Naive thymus-derived CD4-positive, alpha-beta T cell (primary cell): ENCODE data around the gene GRK7. TPM values are rescaled to one million over a fixed set of nuclear protein-coding genes. Genes with fewer than 3 reads are reported as not detected.
A peak's percentile ranks its signal among the peaks of the same experiment; 100 is the strongest.

ENCODE experiments used
- ATAC-seq: fragments of 150-1000 bp; cut with Tn5 transposase; 2 replicates; pipeline ENCODE4 v1.10.0; 2021; ENCODE audit warnings: mild to moderate bottlenecking, moderate library complexity
- CTCF ChIA-PET: fragments of 350-600 bp; sonication (Branson Sonifier 250); formaldehyde crosslinking; loops from one replicate; lab custom pipeline; 2021; ENCODE audit warnings: antibody characterized with exemption; lab: Charles Lee
- POLR2A ChIA-PET: fragments of 350-600 bp; sonication (Branson Sonifier 250); formaldehyde crosslinking; loops from one replicate; lab custom pipeline; 2021; ENCODE audit warnings: antibody characterized with exemption, inconsistent platforms; lab: Charles Lee
- DNase-seq, 9 donors: peaks; one replicate each; pipeline versions ENCODE4 v3.0.0 to v3.0.0-alpha.2; 2020 to 2022; ENCODE audit warnings: mixed read lengths in 1 of 9
- H3K27ac ChIP-seq: one replicate; pipeline ENCODE4 v1.7.0; 2013; ENCODE audit warnings: mild to moderate bottlenecking, low read depth, low read length, moderate library complexity
- H3K27me3 ChIP-seq, 2 donors: one replicate each; pipeline ENCODE4 v1.7.0; 2013; ENCODE audit warnings: low read length in 2 of 2, mild to moderate bottlenecking in 2 of 2, moderate library complexity in 2 of 2; ENCODE audit not compliant: control insufficient read depth in 2 of 2, insufficient read depth in 2 of 2
- H3K36me3 ChIP-seq, 3 experiments: 1 replicate in 2 of 3; 2 replicates in 1 of 3; pipeline ENCODE4 v1.7.0; 2013; ENCODE audit warnings: low read length in 3 of 3, mild to moderate bottlenecking in 3 of 3, moderate library complexity in 1 of 3; ENCODE audit not compliant: insufficient read depth in 3 of 3, control insufficient read depth in 2 of 3
- H3K4me1 ChIP-seq, 2 donors: one replicate each; pipeline ENCODE4 v1.7.0; 2013; ENCODE audit warnings: low read length in 2 of 2, mild to moderate bottlenecking in 2 of 2, moderate library complexity in 1 of 2; ENCODE audit not compliant: control insufficient read depth in 2 of 2, insufficient read depth in 2 of 2
- H3K4me3 ChIP-seq: 2 replicates; pipeline ENCODE4 v1.7.0; 2013; ENCODE audit warnings: mild to moderate bottlenecking, low read length
- H3K9me3 ChIP-seq, 3 experiments: 1 replicate in 2 of 3; 2 replicates in 1 of 3; pipeline ENCODE4 v1.7.0; 2013; ENCODE audit warnings: low read length in 3 of 3; ENCODE audit not compliant: control insufficient read depth in 2 of 3
- H3K27ac Mint-ChIP-seq, 9 donors: one replicate each; pipeline ENCODE4 v1.8.0; 2020 to 2022; ENCODE audit warnings: mixed read lengths in 9 of 9, mild to moderate bottlenecking in 8 of 9, moderate library complexity in 5 of 9, inconsistent platforms in 2 of 9
- H3K27me3 Mint-ChIP-seq, 5 donors: one replicate each; pipeline ENCODE4 v1.8.0; 2021 to 2022; ENCODE audit warnings: mixed read lengths in 5 of 5, mild to moderate bottlenecking in 1 of 5
- H3K36me3 Mint-ChIP-seq, 5 donors: one replicate each; pipeline ENCODE4 v1.8.0; 2020 to 2022; ENCODE audit warnings: mixed read lengths in 5 of 5, mild to moderate bottlenecking in 3 of 5, inconsistent platforms in 1 of 5
- H3K4me1 Mint-ChIP-seq, 7 donors: one replicate each; pipeline ENCODE4 v1.8.0; 2020 to 2022; ENCODE audit warnings: mixed read lengths in 7 of 7, mild to moderate bottlenecking in 3 of 7, inconsistent platforms in 1 of 7
- H3K4me3 Mint-ChIP-seq, 10 donors: one replicate each; pipeline ENCODE4 v1.8.0; 2020 to 2022; ENCODE audit warnings: mild to moderate bottlenecking in 10 of 10, mixed read lengths in 10 of 10, moderate library complexity in 6 of 10, inconsistent platforms in 2 of 10
- H3K9me3 Mint-ChIP-seq, 11 donors: one replicate each; pipeline ENCODE4 v1.8.0; 2020 to 2022; ENCODE audit warnings: mixed read lengths in 11 of 11, mild to moderate bottlenecking in 4 of 11, inconsistent platforms in 1 of 11, moderate library complexity in 1 of 11
- intact Hi-C, 2 donors: fragments of 100-400 bp; cut with micrococcal nuclease; formaldehyde crosslinking; loops; one replicate each; pipeline ENCODE4 v1.15.1; 2023
- polyA plus RNA-seq, 2 donors: library from polyadenylated mRNA; unstranded; fragments of 300-500 nt; fragmentation: Illumina TruSeq; gene quantifications; one replicate each; pipeline ENCODE4 v1.2.3, GENCODE V29; 2021
- total RNA-seq, 6 experiments: library from RNA in 5 of 6; stranded (reverse) in 5 of 6; gene quantifications; 1 replicate in 5 of 6; 2 replicates in 1 of 6; pipeline ENCODE4 v1.2.3 and lab custom pipeline; 2021 to 2026

The GRK7 gene
- total and polyA plus RNA-seq, 7 experiments from 2014 or later, result 0.13 to 0.27 (median 0.15) TPM; not detected in 2

DNA sequence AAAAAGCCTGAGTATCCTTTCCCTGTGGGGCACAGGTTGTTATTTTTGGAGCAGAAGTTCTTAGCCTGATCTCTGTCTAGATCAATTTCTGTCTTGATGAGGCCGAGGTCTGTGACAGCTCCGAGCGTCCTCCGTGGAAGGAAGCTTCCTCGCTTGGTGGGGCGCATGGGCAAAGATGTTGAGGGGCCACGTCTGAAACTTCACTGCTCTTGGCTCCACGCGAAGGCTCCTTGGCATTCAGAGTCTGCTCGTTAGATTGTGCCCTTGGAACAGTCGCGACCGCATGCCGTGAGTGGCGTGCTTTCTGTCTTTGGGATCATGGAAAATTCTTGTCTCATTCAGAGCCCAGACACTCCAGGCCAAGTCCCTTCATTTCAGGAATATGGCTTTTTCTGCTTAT, 13.7 kb downstream of the GRK7 start:
- POLR2A ChIA-PET, result no interaction called here
- H3K4me1 ChIP-seq, result no peaks in the 10 kb centered on the region
- H3K36me3 ChIP-seq, result no peaks in the 10 kb centered on the region
- H3K9me3 Mint-ChIP-seq, result no peaks in the 10 kb centered on the region
- intact Hi-C loops, result no loop called here
- CTCF ChIA-PET, result no interaction called here
- ATAC-seq (no peak), DNase-seq (no peak)
- H3K27me3 ChIP-seq, result no peaks in the 10 kb centered on the region
- no peak overlapping the region for H3K27ac ChIP-seq
- no peak overlapping the region for H3K4me3 ChIP-seq
- H3K27me3 Mint-ChIP-seq, result no peaks in the 10 kb centered on the region
- no peaks in the 10 kb centered on the region for H3K9me3 ChIP-seq
- H3K27ac Mint-ChIP-seq, result no peak overlapping the region
- peaks cover 0 to 6% (median 0%) of the 10 kb centered on the region in 5 donors for H3K36me3 Mint-ChIP-seq
- peaks cover 0 to 2% (median 0%) of the 10 kb centered on the region in 7 donors for H3K4me1 Mint-ChIP-seq
- no peak overlapping the region for H3K4me3 Mint-ChIP-seq

DNA sequence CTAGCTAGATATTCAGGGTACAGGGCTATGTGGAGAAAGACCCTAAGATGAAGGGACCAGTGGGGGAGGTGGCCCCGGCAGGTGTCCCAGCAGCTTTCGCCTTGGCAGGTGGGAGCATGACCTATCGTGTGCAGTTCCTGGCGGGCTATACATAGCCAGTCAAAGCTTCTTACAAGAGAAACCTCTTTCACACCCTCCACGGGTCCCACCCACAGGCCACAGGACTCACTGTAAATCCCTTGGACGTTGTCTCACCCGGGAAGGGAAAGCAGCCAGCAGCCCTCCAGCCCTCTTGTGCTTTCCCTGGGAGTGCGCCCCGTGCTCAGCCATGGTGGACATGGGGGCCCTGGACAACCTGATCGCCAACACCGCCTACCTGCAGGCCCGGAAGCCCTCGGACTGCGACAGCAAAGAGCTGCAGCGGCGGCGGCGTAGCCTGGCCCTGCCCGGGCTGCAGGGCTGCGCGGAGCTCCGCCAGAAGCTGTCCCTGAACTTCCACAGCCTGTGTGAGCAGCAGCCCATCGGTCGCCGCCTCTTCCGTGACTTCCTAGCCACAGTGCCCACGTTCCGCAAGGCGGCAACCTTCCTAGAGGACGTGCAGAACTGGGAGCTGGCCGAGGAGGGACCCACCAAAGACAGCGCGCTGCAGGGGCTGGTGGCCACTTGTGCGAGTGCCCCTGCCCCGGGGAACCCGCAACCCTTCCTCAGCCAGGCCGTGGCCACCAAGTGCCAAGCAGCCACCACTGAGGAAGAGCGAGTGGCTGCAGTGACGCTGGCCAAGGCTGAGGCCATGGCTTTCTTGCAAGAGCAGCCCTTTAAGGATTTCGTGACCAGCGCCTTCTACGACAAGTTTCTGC, 15.0 kb downstream of the GRK7 start:
- Histone ChIP-seq H3K4me3 (no peak overlapping the region), H3K27me3 (no peaks in the 10 kb centered on the region), H3K27ac (no peak overlapping the region), H3K4me1 (no peaks in the 10 kb centered on the region), H3K9me3 (no peaks in the 10 kb centered on the region), H3K36me3 (no peaks in the 10 kb centered on the region)
- ChIA-PET CTCF (no interaction called here), POLR2A (no interaction called here)
- H3K27ac Mint-ChIP-seq, result no peak overlapping the region
- peaks cover 0 to 3% (median 0%) of the 10 kb centered on the region in 11 donors for H3K9me3 Mint-ChIP-seq
- peaks cover 0 to 6% (median 0%) of the 10 kb centered on the region in 5 donors for H3K36me3 Mint-ChIP-seq
- DNase-seq, result no peak
- intact Hi-C loops, result no loop called here
- peak; percentile 12 for ATAC-seq
- peaks cover 0 to 7% (median 0%) of the 10 kb centered on the region in 5 donors for H3K27me3 Mint-ChIP-seq
- H3K4me3 Mint-ChIP-seq, result no peak overlapping the region
- H3K4me1 Mint-ChIP-seq, result peaks cover 0 to 9% (median 0%) of the 10 kb centered on the region in 7 donors

DNA sequence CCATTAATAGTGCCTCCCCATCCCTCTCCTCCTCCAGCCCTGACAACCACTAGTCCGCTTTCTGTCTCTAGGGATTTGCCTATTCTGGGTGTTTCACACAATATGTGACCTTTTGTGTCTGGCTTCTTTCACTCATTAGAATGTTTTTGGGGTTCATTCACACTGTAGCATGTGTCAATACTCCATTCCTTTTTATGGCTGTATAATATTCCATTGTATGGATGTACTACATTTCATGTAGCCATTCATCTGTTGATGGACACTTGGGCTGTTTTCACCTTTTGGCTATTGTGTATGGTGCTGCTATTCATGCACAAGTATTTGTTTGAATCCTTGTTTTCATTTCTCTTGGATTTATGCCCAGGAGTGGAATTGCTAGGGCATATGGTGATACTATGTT, 16.5 kb downstream of the GRK7 start:
- ChIA-PET CTCF (no interaction called here), POLR2A (no interaction called here)
- H3K27me3 Mint-ChIP-seq, result peaks cover 0 to 7% (median 0%) of the 10 kb centered on the region in 5 donors
- H3K4me1 Mint-ChIP-seq, result peaks cover 0 to 9% (median 0%) of the 10 kb centered on the region in 7 donors
- Histone ChIP-seq H3K36me3 (no peaks in the 10 kb centered on the region), H3K27me3 (no peaks in the 10 kb centered on the region), H3K4me1 (no peaks in the 10 kb centered on the region), H3K27ac (no peak overlapping the region), H3K9me3 (no peaks in the 10 kb centered on the region), H3K4me3 (no peak overlapping the region)
- H3K4me3 Mint-ChIP-seq, result no peak overlapping the region
- H3K9me3 Mint-ChIP-seq, result peaks cover 0 to 3% (median 0%) of the 10 kb centered on the region in 11 donors
- ATAC-seq, result no peak
- no peak for DNase-seq
- intact Hi-C loops, result no loop called here
- peak overlapping the region in 1 of 9 donors; percentile 17 for H3K27ac Mint-ChIP-seq
- H3K36me3 Mint-ChIP-seq, result peaks cover 0 to 6% (median 0%) of the 10 kb centered on the region in 5 donors

DNA sequence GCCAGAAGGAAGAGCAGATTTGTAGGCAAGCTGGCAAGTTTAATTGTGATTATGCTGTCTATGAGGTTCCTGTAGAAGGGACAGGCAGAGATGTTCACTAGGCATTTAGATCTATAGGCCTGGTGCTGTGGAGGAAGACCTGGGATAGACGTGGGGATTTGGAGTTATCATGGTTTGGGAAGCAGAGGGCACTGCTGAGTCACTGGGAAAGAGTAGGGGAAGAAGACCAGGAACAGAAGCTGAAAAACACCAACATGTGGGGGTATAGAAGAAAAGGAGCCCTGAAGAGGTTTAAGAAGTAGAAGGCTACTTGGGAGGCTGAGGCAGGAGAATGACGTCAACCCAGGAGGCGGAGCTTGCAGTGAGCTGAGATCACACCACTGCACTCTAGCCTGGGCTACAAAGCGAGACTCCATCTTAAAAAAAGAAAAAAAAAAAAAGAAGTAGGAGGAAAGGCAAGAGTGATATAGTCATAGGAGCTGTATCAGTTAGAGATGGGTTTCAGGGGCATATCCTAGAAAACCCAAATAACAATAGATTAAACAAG, 19.3 kb downstream of the GRK7 start:
- Mint-ChIP-seq H3K4me3 (no peak overlapping the region), H3K27ac (no peak overlapping the region), H3K4me1 (peaks cover 0 to 9% (median 0%) of the 10 kb centered on the region in 7 donors), H3K27me3 (peaks cover 0 to 7% (median 0%) of the 10 kb centered on the region in 5 donors), H3K36me3 (peaks cover 0 to 6% (median 0%) of the 10 kb centered on the region in 5 donors), H3K9me3 (peaks cover 0 to 3% (median 0%) of the 10 kb centered on the region in 11 donors)
- no peaks in the 10 kb centered on the region for H3K36me3 ChIP-seq
- POLR2A ChIA-PET, result interaction anchor here (0.7 to 1.2 kb wide), 3 partner anchors 10 to 392 kb away, joined by 3 to 4 read pairs (median 3); no protein-coding TSS in a partner anchor
- CTCF ChIA-PET, result interaction anchor here (0.6 kb wide), 1 partner anchor 96 kb away, joined by 3 read pairs; no protein-coding TSS in a partner anchor
- DNase-seq (no peak), ATAC-seq (no peak)
- no peaks in the 10 kb centered on the region for H3K27me3 ChIP-seq
- intact Hi-C loops, result no loop called here
- no peaks in the 10 kb centered on the region for H3K9me3 ChIP-seq
- no peaks in the 10 kb centered on the region for H3K4me1 ChIP-seq
- H3K4me3 ChIP-seq, result no peak overlapping the region
- H3K27ac ChIP-seq, result no peak overlapping the region

DNA sequence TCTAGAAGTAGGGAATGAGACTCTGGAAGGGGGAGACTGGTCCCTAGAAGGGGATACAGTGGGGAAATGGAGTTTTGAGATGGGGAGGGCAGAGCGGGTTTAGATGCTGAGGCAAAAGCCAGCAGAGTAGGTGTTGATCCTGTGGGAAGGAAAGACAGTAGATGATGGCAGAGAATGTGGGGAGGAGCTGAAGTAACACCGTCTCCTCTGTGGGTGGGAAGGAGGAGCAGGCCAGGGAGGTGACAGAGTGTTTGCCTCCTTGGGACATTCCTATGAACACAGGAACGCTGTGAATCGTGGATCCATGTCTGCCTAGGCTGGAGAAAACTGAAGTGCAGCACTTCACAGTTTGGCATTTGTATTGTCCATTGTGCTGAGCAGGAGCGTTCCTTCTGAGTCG, 20.4 kb downstream of the GRK7 start:
- DNase-seq (no peak), ATAC-seq (no peak)
- no peak overlapping the region for H3K4me3 ChIP-seq
- peak overlapping the region in 1 of 9 donors; percentile 23 for H3K27ac Mint-ChIP-seq
- intact Hi-C loops, result no loop called here
- H3K27ac ChIP-seq, result no peak overlapping the region
- peaks cover 0 to 7% (median 0%) of the 10 kb centered on the region in 5 donors for H3K27me3 Mint-ChIP-seq
- no peaks in the 10 kb centered on the region for H3K9me3 ChIP-seq
- ChIA-PET POLR2A (no interaction called here), CTCF (interaction anchor here (1.3 kb wide), 1 partner anchor 14 kb away, joined by 3 read pairs; no protein-coding TSS in a partner anchor)
- H3K36me3 ChIP-seq, result no peaks in the 10 kb centered on the region
- no peaks in the 10 kb centered on the region for H3K4me1 ChIP-seq
- H3K4me1 Mint-ChIP-seq, result peaks cover 0 to 9% (median 0%) of the 10 kb centered on the region in 7 donors
- peaks cover 0 to 6% (median 0%) of the 10 kb centered on the region in 5 donors for H3K36me3 Mint-ChIP-seq
- no peaks in the 10 kb centered on the region for H3K27me3 ChIP-seq
- no peak overlapping the region for H3K4me3 Mint-ChIP-seq
- peaks cover 0 to 3% (median 0%) of the 10 kb centered on the region in 11 donors for H3K9me3 Mint-ChIP-seq

DNA sequence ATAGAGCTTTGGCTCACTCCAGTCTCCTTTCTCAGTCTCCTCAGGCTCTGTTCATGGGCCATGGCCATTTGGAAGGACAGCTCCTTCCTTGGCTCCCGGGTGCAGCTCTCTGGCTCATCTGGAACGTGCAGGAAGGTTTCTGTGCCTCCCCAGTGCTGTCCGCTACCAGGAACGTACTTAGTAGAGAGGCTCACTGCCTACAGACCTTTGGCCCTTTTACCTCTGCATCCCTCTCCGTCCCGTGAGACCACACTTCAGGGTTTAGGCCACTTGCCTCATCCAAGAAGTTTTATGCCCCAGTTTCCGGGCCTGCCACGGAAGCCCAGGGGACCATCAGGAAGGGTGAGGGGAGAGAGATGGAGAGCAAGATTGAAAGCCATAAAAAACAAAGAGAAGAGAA, 20.9 kb downstream of the GRK7 start:
- peaks cover 0 to 9% (median 0%) of the 10 kb centered on the region in 7 donors for H3K4me1 Mint-ChIP-seq
- Histone ChIP-seq H3K27me3 (no peaks in the 10 kb centered on the region), H3K9me3 (no peaks in the 10 kb centered on the region), H3K27ac (no peak overlapping the region), H3K4me3 (no peak overlapping the region), H3K36me3 (no peaks in the 10 kb centered on the region), H3K4me1 (no peaks in the 10 kb centered on the region)
- ATAC-seq (no peak), DNase-seq (no peak)
- POLR2A ChIA-PET, result no interaction called here
- H3K4me3 Mint-ChIP-seq, result no peak overlapping the region
- H3K27ac Mint-ChIP-seq, result no peak overlapping the region
- H3K9me3 Mint-ChIP-seq, result peaks cover 0 to 3% (median 0%) of the 10 kb centered on the region in 11 donors
- intact Hi-C loops, result no loop called here
- H3K27me3 Mint-ChIP-seq, result peaks cover 0 to 7% (median 0%) of the 10 kb centered on the region in 5 donors
- CTCF ChIA-PET, result interaction anchor here (1.3 kb wide), 1 partner anchor 13 kb away, joined by 3 read pairs; no protein-coding TSS in a partner anchor
- H3K36me3 Mint-ChIP-seq, result peaks cover 0 to 6% (median 0%) of the 10 kb centered on the region in 5 donors
